ENCODE data around the gene KLHL2. TPM values are rescaled to one million over a fixed set of nuclear protein-coding genes. Genes with fewer than 3 reads are reported as not detected.
"Not testable (repeated sequence)": the region's sequence is repeated elsewhere in the genome, so short reads cannot be mapped to it uniquely, and the experiment has no call there.

KLHL2 gene
- total RNA-seq, 2 experiments from 2014 or later = 27.9 to 33.8 TPM

DNA sequence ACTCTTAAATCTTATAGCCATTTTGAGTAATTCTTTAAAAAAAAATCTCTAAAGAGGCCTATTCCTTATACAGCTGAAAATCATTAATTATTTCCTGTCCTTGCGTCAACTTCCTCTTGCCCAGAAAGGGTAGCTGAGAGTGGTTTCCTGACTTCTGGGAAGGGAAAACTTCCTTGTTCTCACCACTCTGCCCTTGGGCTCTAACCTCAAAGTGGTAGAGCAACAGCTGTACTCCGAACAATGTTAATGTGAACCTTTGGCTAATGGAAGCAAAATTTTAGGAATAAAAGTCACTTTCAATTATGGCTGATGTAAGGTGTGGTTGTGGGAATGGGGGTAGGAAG lies 15.3 kb downstream of the KLHL2 start:
- Histone ChIP-seq H3K36me3 (ENCODE audit: insufficient read depth, low read length) (peaks cover 10% of the 10 kb centered on the region), H3K9me3 (ENCODE audit: low read length) (no peaks in the 10 kb centered on the region), H3K79me2 (ENCODE audit: insufficient read depth, low read depth, low read length) (no peaks in the 10 kb centered on the region), H3K4me3 (ENCODE audit: low read depth, low read length, poor library complexity, severe bottlenecking) (no peak overlapping the region), H2AFZ (ENCODE audit: low read length) (no peak overlapping the region), H3K4me2 (ENCODE audit: low read length) (no peak overlapping the region), H4K20me1 (ENCODE audit: insufficient read depth, low read length) (no peaks in the 10 kb centered on the region), H3K27ac (ENCODE audit: low read depth, low read length, poor library complexity, severe bottlenecking) (no peak overlapping the region), H3K9me2 (ENCODE audit: insufficient read depth, low read length) (no peaks in the 10 kb centered on the region), H3K4me1 (ENCODE audit: insufficient read depth, low read length, poor library complexity, severe bottlenecking) (peaks cover 10% of the 10 kb centered on the region)
- ChIA-PET CTCF (ENCODE audit: unreplicated experiment) (no interaction called here), POLR2A (no interaction called here)
- intact Hi-C loops (cut with micrococcal nuclease; ENCODE audit: unreplicated experiment) = no loop called here
- TF ChIP-seq, protein P1, sequence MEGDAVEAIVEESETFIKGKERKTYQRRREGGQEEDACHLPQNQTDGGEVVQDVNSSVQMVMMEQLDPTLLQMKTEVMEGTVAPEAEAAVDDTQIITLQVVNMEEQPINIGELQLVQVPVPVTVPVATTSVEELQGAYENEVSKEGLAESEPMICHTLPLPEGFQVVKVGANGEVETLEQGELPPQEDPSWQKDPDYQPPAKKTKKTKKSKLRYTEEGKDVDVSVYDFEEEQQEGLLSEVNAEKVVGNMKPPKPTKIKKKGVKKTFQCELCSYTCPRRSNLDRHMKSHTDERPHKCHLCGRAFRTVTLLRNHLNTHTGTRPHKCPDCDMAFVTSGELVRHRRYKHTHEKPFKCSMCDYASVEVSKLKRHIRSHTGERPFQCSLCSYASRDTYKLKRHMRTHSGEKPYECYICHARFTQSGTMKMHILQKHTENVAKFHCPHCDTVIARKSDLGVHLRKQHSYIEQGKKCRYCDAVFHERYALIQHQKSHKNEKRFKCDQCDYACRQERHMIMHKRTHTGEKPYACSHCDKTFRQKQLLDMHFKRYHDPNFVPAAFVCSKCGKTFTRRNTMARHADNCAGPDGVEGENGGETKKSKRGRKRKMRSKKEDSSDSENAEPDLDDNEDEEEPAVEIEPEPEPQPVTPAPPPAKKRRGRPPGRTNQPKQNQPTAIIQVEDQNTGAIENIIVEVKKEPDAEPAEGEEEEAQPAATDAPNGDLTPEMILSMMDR (conservative IDR thresholded peaks at IDR 0.05; ENCODE audit: low read length) = no peak
- TF ChIP-seq EZH2phosphoT487 (IDR thresholded peaks at IDR 0.05; ENCODE audit: borderline replicate concordance, low read depth, low read length) = no peak
- peak; percentile 12 for DNase-seq (ENCODE audit: low spot score)
- BruUV-seq (replicated peaks) = no TSS peak

DNA sequence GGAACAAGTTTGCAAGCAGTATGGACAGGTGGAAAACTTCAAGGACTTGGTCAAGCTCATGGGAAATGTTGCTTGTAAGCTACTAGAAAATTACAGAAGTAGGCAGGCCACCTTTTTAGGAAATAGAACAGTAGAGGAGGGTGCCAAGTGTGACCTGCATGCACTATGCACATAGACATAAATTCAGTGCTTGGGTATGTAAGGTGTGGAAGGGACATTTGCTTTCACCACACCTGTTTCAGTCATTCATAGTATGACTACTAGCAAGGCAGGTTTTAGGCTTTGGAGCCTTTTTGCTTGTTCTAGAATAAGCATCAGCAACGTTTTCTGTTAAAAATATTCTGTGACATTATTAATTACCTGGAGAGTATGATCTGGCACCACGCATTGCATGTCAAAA lies 20.0 kb downstream of the KLHL2 start:
- DNase-seq (ENCODE audit: low spot score); H3K9me3 ChIP-seq (ENCODE audit: low read length); intact Hi-C loops (cut with micrococcal nuclease; ENCODE audit: unreplicated experiment); CTCF ChIA-PET (ENCODE audit: unreplicated experiment); H4K20me1 ChIP-seq (ENCODE audit: insufficient read depth, low read length); POLR2A ChIA-PET; H3K4me1 ChIP-seq (ENCODE audit: insufficient read depth, low read length, poor library complexity, severe bottlenecking); H3K79me2 ChIP-seq (ENCODE audit: insufficient read depth, low read depth, low read length); BruUV-seq (replicated peaks); H2AFZ ChIP-seq (ENCODE audit: low read length); H3K4me3 ChIP-seq (ENCODE audit: low read depth, low read length, poor library complexity, severe bottlenecking); H3K27ac ChIP-seq (ENCODE audit: low read depth, low read length, poor library complexity, severe bottlenecking); H3K4me2 ChIP-seq (ENCODE audit: low read length); H3K9me2 ChIP-seq (ENCODE audit: insufficient read depth, low read length): not testable (repeated sequence)
- peaks cover 11% of the 10 kb centered on the region; the same call in 1 of the 2 replicates for H3K36me3 ChIP-seq (ENCODE audit: insufficient read depth, low read length)

DNA sequence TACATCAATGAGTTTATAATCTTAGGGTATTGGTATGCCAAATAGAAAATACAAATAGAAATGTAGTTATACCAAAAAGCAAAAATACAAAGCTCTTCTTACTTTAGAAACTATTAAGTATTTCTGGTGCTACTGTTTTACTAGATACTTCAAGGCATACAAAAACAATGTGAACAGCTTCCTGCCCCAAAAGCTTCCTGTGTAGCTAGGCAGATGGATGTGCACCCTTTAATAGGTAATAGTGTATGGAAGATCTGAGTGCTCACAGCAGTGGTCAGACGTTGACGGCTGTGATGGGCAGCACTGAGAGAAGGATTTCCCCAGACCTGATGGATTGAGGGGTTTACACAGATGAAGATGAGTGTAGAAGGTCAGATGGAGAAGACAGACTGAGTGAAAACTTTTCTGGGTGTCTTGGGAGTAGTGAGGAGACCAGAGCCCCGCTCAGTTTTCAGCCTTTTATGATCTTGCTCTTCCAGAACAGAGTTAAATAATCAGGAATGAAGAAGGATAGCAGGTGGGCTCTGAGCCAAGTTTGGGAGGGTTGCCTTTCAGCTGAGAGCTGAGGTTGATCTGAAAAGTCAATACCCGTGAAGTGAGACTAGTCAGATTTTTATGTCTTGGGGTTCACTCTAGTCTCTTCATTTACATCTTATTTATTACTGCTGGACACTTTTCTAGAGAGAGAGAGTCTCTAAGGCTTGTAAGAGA lies 22.3 kb downstream of the KLHL2 start:
- H4K20me1 ChIP-seq (ENCODE audit: insufficient read depth, low read length); H2AFZ ChIP-seq (ENCODE audit: low read length); H3K9me2 ChIP-seq (ENCODE audit: insufficient read depth, low read length); H3K4me1 ChIP-seq (ENCODE audit: insufficient read depth, low read length, poor library complexity, severe bottlenecking); H3K27ac ChIP-seq (ENCODE audit: low read depth, low read length, poor library complexity, severe bottlenecking); BruUV-seq (replicated peaks); H3K4me2 ChIP-seq (ENCODE audit: low read length); intact Hi-C loops (cut with micrococcal nuclease; ENCODE audit: unreplicated experiment); POLR2A ChIA-PET; H3K4me3 ChIP-seq (ENCODE audit: low read depth, low read length, poor library complexity, severe bottlenecking); H3K9me3 ChIP-seq (ENCODE audit: low read length); H3K79me2 ChIP-seq (ENCODE audit: insufficient read depth, low read depth, low read length); CTCF ChIA-PET (ENCODE audit: unreplicated experiment); DNase-seq (ENCODE audit: low spot score): not testable (repeated sequence)
- peaks cover 11% of the 10 kb centered on the region; the same call in 1 of the 2 replicates for H3K36me3 ChIP-seq (ENCODE audit: insufficient read depth, low read length)

DNA sequence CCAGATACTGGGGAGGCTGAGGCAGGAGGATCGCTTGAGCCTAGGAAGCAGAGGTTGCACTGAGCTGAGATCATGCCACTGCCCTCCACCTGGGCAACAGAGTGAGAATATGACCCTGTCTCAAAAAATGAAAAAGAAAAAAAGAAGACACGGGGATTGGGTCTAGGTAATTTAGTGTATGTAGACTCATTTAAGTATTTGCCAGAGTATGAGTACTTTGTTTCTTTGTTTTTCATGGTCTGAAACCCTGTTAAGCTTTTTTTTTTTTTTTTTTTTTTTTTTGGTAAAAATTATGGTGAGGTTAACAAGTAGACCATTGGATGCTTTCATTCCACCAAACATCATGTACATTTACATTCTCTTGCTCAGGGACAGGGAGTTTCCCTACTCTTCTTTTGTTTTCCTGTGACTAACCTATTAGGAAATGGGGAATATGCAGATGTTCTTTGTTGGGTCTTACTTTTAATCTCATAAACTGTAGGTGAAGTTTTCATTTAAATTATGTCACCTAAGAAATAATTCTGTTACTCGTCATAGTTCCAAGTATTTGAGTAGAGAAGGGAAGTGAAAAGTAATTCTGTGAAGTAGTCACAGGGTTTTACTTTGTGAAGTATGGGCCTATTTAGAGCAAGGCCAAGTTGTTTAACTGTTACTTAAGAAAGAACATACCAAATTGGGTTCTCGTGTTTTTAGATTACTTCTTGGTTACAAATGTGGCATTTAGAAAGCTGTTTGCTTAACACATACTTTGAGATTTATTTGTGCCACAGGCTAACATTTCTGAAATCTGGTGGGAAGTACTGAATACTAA lies 25.5 kb downstream of the KLHL2 start:
- H3K4me3 ChIP-seq (ENCODE audit: low read depth, low read length, poor library complexity, severe bottlenecking); BruUV-seq (replicated peaks); CTCF ChIA-PET (ENCODE audit: unreplicated experiment); H3K4me1 ChIP-seq (ENCODE audit: insufficient read depth, low read length, poor library complexity, severe bottlenecking); intact Hi-C loops (cut with micrococcal nuclease; ENCODE audit: unreplicated experiment); H3K4me2 ChIP-seq (ENCODE audit: low read length); POLR2A ChIA-PET; H3K9me2 ChIP-seq (ENCODE audit: insufficient read depth, low read length); H3K79me2 ChIP-seq (ENCODE audit: insufficient read depth, low read depth, low read length); H4K20me1 ChIP-seq (ENCODE audit: insufficient read depth, low read length); H3K36me3 ChIP-seq (ENCODE audit: insufficient read depth, low read length); H3K27ac ChIP-seq (ENCODE audit: low read depth, low read length, poor library complexity, severe bottlenecking); H3K9me3 ChIP-seq (ENCODE audit: low read length); DNase-seq (ENCODE audit: low spot score); H2AFZ ChIP-seq (ENCODE audit: low read length): not testable (repeated sequence)

Data from OCI-LY7 (cell line).